SIG-M5 treated with dmso at 0.1 percent for 504 hours (cell line): ENCODE measurements around the gene FLT1.
A peak's percentile ranks its signal among the peaks of the same experiment; 100 is the strongest.

ENCODE experiments used
- DNase-seq: peaks from one replicate; lab custom pipeline; 2025; ENCODE audit not compliant: unreplicated experiment; lab: John Stamatoyannopoulos, UW

Gene FLT1

GRCh38 chr13:28349907-28350654 is 144.8 kb downstream of the FLT1 start:
- no peak for DNase-seq

- no peak for DNase-seq
Observed at GRCh38 chr13:28349371-28349770, 145.6 kb downstream of the FLT1 start.

GRCh38 chr13:28347456-28348371 is 147.2 kb downstream of the FLT1 start:
- peak; percentile 39 for DNase-seq

- no peak for DNase-seq
Observed at GRCh38 chr13:28346154-28346553, 148.8 kb downstream of the FLT1 start.

GRCh38 chr13:28344163-28344562 is 150.8 kb downstream of the FLT1 start:
- no peak for DNase-seq

GRCh38 chr13:28342251-28342650 is 152.7 kb downstream of the FLT1 start:
- DNase-seq, result no peak

GRCh38 chr13:28340272-28340793 is 154.6 kb downstream of the FLT1 start:
- DNase-seq, result no peak

GRCh38 chr13:28339419-28339818 is 155.5 kb downstream of the FLT1 start:
- no peak for DNase-seq

- DNase-seq, result no peak
Observed at GRCh38 chr13:28338742-28339141, 156.2 kb downstream of the FLT1 start.

GRCh38 chr13:28338006-28338574 is 156.8 kb downstream of the FLT1 start:
- no peak for DNase-seq

GRCh38 chr13:28337166-28338005 is 157.5 kb downstream of the FLT1 start:
- no peak for DNase-seq

- no peak for DNase-seq
Observed at GRCh38 chr13:28336193-28336657, 158.7 kb downstream of the FLT1 start.

- DNase-seq, result no peak
Observed at GRCh38 chr13:28333204-28333881, 161.6 kb downstream of the FLT1 start.

- no peak for DNase-seq
Observed at GRCh38 chr13:28329395-28330158, 165.4 kb downstream of the FLT1 start.

- no peak for DNase-seq
Observed at GRCh38 chr13:28328271-28328607, 166.7 kb downstream of the FLT1 start.

GRCh38 chr13:28327373-28328270 is 167.3 kb downstream of the FLT1 start:
- no peak for DNase-seq

- DNase-seq, result no peak
Observed at GRCh38 chr13:28326056-28326455, 168.9 kb downstream of the FLT1 start.

GRCh38 chr13:28325022-28325421 is 169.9 kb downstream of the FLT1 start:
- no peak for DNase-seq
